ENCODE measurements around the gene MYOT. TPM values are rescaled to one million over a fixed set of nuclear protein-coding genes. Genes with fewer than 3 reads are reported as not detected.

Gene MYOT
- total RNA-seq, 1 experiment from 2014 or later = not detected

- Mint-ChIP-seq H3K4me1 (peaks cover 5 to 16% of the 10 kb centered on the region in 2 experiments), H3K27ac (no peak overlapping the region), H3K36me3 (ENCODE audit: insufficient read depth in 1 of 3, low read depth in 3 of 3) (no peaks in the 10 kb centered on the region), H3K9me3 (no peaks in the 10 kb centered on the region), H3K4me3 (no peak overlapping the region), H3K27me3 (ENCODE audit: low read depth) (no peaks in the 10 kb centered on the region)
- Histone ChIP-seq H2BK12ac (ENCODE audit: insufficient read length, low read depth, low read length) (no peak overlapping the region), H3K9ac (ENCODE audit: extremely low read depth, insufficient read length, low read length) (no peak overlapping the region), H3K23me2 (ENCODE audit: insufficient read length, low read depth, low read length, poor library complexity, severe bottlenecking) (no peaks in the 10 kb centered on the region), H2BK5ac (ENCODE audit: insufficient read length, low read length) (no peak overlapping the region), H2AK5ac (ENCODE audit: insufficient read length, low read length) (no peak overlapping the region), H3K9me3 (ENCODE audit: control insufficient read depth, low read depth, low read length) (no peaks in the 10 kb centered on the region), H4K8ac (replicated peaks; ENCODE audit: insufficient read length, low read depth, low read length) (no peak overlapping the region), H3T11ph (ENCODE audit: low read length) (no peak overlapping the region), H2AFZ (ENCODE audit: low read length) (no peak overlapping the region), H3K4ac (ENCODE audit: low read depth, low read length) (no peak overlapping the region), H2BK120ac (ENCODE audit: low read depth, low read length, poor library complexity, severe bottlenecking) (no peak overlapping the region), H3K27ac (ENCODE audit: insufficient read length, low read depth, low read length) (no peak overlapping the region), H2BK15ac (ENCODE audit: low read depth, low read length) (no peak overlapping the region), H3K18ac (ENCODE audit: insufficient read length, low read depth, low read length) (no peak overlapping the region), H3K14ac (ENCODE audit: insufficient read depth, low read length) (no peak overlapping the region), H3K4me2 (ENCODE audit: insufficient read depth, insufficient read length, low read length) (no peak overlapping the region), H3K79me2 (ENCODE audit: insufficient read depth, low read length) (no peaks in the 10 kb centered on the region), H4K20me1 (ENCODE audit: control insufficient read depth, insufficient read depth, insufficient read length) (no peaks in the 10 kb centered on the region), H3K27me3 (ENCODE audit: insufficient read depth, low read length) (no peaks in the 10 kb centered on the region), H3K56ac (ENCODE audit: insufficient read length, low read depth, low read length) (no peak overlapping the region), H4K91ac (ENCODE audit: insufficient read length, low read depth, low read length) (no peak overlapping the region), H4K5ac (ENCODE audit: insufficient read length, low read depth, low read length) (no peak overlapping the region), H3K23ac (ENCODE audit: insufficient read length, low read depth, low read length) (no peak overlapping the region), H2BK20ac (ENCODE audit: low read depth, low read length, poor library complexity, severe bottlenecking) (no peak overlapping the region), H3K79me1 (ENCODE audit: insufficient read depth, low read depth, low read length, poor library complexity, severe bottlenecking) (no peaks in the 10 kb centered on the region), H3K4me1 (ENCODE audit: insufficient read depth, low read length) (no peaks in the 10 kb centered on the region)
- no CpG with 5 or more reads among the region's 2 CpGs for WGBS (ENCODE audit: extremely low coverage, insufficient read length, low lambda C conversion rate)
- no peak for DNase-seq
- TF ChIP-seq CTCF (conservative IDR thresholded peaks at IDR 0.05) = no peak
These were observed 20.2 kb downstream of the MYOT start for GRCh38 chr5:137887831-137888230.

All from H9 (cell line).